MM.1S (cell line): ENCODE measurements around the gene EVA1C.

Source experiments
- DNase-seq: peaks from one replicate; pipeline ENCODE4 v3.0.0-alpha.2; 2015
- H2AFZ ChIP-seq: fragments of 300-600 bp; sonication (generic); 2 replicates; pipeline ENCODE4 v1.6.0; 2016; ENCODE audit warnings: antibody characterized with exemption, low read length
- H3F3A ChIP-seq: fragments of 300-600 bp; sonication (generic); 2 replicates; pipeline ENCODE4 v1.6.1; 2016; ENCODE audit warnings: mild to moderate bottlenecking, antibody characterized with exemption, low read length, moderate library complexity, mixed read lengths; ENCODE audit not compliant: insufficient read depth
- H3K27ac ChIP-seq: fragments of 300-600 bp; sonication (generic); 2 replicates; pipeline ENCODE4 v1.5.1; 2016; ENCODE audit warnings: mild to moderate bottlenecking, low read length
- H3K27me3 ChIP-seq: fragments of 300-600 bp; sonication (generic); replicated peaks from 2 replicates; pipeline ENCODE4 v1.6.0; 2016; ENCODE audit warnings: low read length; ENCODE audit not compliant: insufficient read depth
- H3K36me3 ChIP-seq: fragments of 300-600 bp; sonication (generic); replicated peaks from 2 replicates; pipeline ENCODE4 v1.6.1; 2016; ENCODE audit warnings: mild to moderate bottlenecking, low read length, mixed read lengths; ENCODE audit not compliant: insufficient read depth
- H3K4me1 ChIP-seq: fragments of 300-600 bp; sonication (generic); 2 replicates; pipeline ENCODE4 v1.6.1; 2016; ENCODE audit warnings: low read length, mixed read lengths
- H3K4me2 ChIP-seq: fragments of 300-600 bp; sonication (generic); 2 replicates; pipeline ENCODE4 v1.6.0; 2016; ENCODE audit warnings: low read depth, low read length
- H3K4me3 ChIP-seq: fragments of 300-600 bp; sonication (generic); 2 replicates; pipeline ENCODE4 v1.5.1; 2016; ENCODE audit warnings: low read length, mixed read lengths
- H3K79me2 ChIP-seq: fragments of 300-600 bp; sonication (generic); 2 replicates; pipeline ENCODE4 v1.6.1; 2016; ENCODE audit warnings: mixed run types, low read length, mixed read lengths
- H3K9ac ChIP-seq: fragments of 300-600 bp; sonication (generic); 2 replicates; pipeline ENCODE4 v1.6.1; 2016; ENCODE audit warnings: low read length, mixed read lengths
- H3K9me2 ChIP-seq: fragments of 300-600 bp; sonication (generic); replicated peaks from 2 replicates; pipeline ENCODE4 v1.6.1; 2016; ENCODE audit warnings: mild to moderate bottlenecking, low read length, mixed read lengths; ENCODE audit not compliant: insufficient read depth
- H3K9me3 ChIP-seq: fragments of 300-600 bp; sonication (generic); replicated peaks from 2 replicates; pipeline ENCODE4 v1.6.1; 2016; ENCODE audit warnings: mild to moderate bottlenecking, low read length, mixed read lengths; ENCODE audit not compliant: insufficient read depth
- H4K20me1 ChIP-seq: fragments of 300-600 bp; sonication (generic); 2 replicates; pipeline ENCODE4 v1.6.1; 2016; ENCODE audit warnings: mild to moderate bottlenecking, low read length, moderate library complexity, mixed read lengths; ENCODE audit not compliant: insufficient read depth
- EZH2 ChIP-seq: fragments of 300-600 bp; sonication (generic); optimal IDR thresholded peaks from 2 replicates; pipeline ENCODE3; 2017; ENCODE audit warnings: low read depth, mild to moderate bottlenecking, antibody characterized with exemption, low read length, mixed read lengths
- EZH2phosphoT487 ChIP-seq: fragments of 300-600 bp; sonication (generic); IDR thresholded peaks from 2 replicates; pipeline ENCODE4 v1.6.1; 2018; ENCODE audit warnings: antibody characterized with exemption, low read length
- TF ChIP-seq, protein P1 (sequence below): fragments of 300-600 bp; sonication (generic); IDR thresholded peaks from 2 replicates; pipeline ENCODE4 v1.5.1; 2016; ENCODE audit warnings: antibody characterized with exemption, low read length, mixed read lengths

Gene EVA1C

DNA sequence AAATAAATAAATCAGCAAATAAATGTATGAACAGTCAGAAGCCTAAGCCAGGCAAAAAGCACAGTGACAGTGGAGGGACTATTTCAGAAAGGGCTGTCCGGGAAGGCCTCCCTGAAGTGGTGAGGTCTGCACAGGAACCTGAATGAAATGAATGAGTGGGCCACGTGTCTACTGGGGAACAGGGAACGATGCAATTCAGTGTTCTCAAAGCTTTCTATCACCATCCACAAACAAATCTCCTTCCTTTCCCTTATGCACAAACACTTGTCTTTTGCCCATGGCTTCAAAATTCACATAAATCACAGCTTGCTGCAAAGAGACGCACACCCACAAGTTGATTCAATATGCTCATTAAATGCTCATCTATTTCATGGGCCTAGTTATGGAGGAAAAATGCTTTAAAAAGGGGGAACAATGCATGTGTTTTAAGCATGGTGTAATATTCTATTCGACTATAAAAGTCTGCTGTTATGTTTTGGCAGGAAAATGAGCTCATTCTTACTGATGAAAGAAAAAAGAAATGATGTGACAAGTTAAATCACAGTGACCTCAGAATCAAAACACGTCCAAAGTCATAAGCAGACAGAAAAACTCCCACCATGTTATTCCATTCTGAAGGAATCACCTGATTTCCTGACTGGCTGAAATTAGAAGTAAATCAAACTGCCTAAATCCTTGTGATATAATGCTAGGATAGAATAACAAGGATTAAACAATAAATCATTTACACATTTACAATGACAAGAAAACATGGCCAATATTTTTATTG lies 41.3 kb upstream of the EVA1C start:
- Histone ChIP-seq H3K79me2 (peaks cover 19% of the 10 kb centered on the region), H3K4me2 (no peak overlapping the region), H3K4me3 (no peak overlapping the region), H3K4me1 (no peaks in the 10 kb centered on the region), H3K27ac (no peak overlapping the region), H3K36me3 (peaks cover 35% of the 10 kb centered on the region; the same call in 1 of the 2 replicates), H3K9me3 (no peaks in the 10 kb centered on the region), H3F3A (no peaks in the 10 kb centered on the region), H3K27me3 (no peaks in the 10 kb centered on the region), H2AFZ (no peak overlapping the region), H3K9ac (no peak overlapping the region), H4K20me1 (no peaks in the 10 kb centered on the region), H3K9me2 (no peaks in the 10 kb centered on the region)
- no peak for DNase-seq
- TF ChIP-seq, protein P1, sequence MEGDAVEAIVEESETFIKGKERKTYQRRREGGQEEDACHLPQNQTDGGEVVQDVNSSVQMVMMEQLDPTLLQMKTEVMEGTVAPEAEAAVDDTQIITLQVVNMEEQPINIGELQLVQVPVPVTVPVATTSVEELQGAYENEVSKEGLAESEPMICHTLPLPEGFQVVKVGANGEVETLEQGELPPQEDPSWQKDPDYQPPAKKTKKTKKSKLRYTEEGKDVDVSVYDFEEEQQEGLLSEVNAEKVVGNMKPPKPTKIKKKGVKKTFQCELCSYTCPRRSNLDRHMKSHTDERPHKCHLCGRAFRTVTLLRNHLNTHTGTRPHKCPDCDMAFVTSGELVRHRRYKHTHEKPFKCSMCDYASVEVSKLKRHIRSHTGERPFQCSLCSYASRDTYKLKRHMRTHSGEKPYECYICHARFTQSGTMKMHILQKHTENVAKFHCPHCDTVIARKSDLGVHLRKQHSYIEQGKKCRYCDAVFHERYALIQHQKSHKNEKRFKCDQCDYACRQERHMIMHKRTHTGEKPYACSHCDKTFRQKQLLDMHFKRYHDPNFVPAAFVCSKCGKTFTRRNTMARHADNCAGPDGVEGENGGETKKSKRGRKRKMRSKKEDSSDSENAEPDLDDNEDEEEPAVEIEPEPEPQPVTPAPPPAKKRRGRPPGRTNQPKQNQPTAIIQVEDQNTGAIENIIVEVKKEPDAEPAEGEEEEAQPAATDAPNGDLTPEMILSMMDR: no peak
- TF ChIP-seq EZH2: no peak

DNA sequence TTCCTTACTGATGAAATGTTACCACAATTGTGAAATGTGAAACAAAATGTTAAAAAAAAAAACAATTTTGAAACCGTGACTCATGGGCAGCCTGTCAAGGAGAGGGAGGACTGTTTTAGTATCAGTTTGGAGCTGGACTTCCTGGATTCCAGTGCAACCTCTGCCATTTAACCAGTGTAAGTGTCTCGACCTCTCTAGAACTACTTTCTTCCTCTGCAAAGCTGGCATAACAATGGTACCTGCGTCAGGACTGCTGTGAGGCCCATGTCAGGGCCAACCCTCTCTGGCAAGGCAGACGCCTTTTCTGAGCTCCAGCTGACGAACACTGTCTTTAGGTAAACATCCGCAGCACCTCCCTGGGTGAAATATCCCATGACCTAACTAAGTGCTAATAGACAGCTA lies 40.6 kb upstream of the EVA1C start:
- no peak for DNase-seq
- peaks cover 20% of the 10 kb centered on the region for H3K79me2 ChIP-seq

DNA sequence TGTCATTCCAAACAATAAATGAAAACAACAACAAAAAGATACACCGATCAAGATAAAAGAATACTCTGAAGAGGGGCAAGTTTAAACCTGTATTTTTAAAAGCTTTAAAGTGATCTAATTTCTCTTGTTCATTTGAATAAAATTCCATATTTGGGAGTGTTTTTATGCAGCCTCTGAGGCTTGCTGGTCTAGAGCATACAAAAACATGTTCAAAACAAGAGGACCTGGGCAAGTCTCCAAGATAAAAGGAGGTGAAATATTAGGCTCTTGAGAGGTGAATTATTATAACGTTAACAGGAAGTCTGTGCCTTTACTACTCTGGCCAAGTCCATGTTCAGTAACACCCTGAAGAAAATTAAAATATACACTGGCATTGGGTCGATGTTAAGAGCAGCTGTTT lies 39.8 kb upstream of the EVA1C start:
- H3K79me2 ChIP-seq: peaks cover 27% of the 10 kb centered on the region
- H3K4me2 ChIP-seq: no peak overlapping the region
- no peak for TF ChIP-seq EZH2
- TF ChIP-seq, protein P1: no peak
- TF ChIP-seq EZH2phosphoT487: no peak
- peaks cover 31% of the 10 kb centered on the region; the same call in 1 of the 2 replicates for H3K36me3 ChIP-seq
- H3K9me3 ChIP-seq: no peaks in the 10 kb centered on the region
- H3K9ac ChIP-seq: no peak overlapping the region
- no peak overlapping the region for H3K27ac ChIP-seq
- H3K4me1 ChIP-seq: no peaks in the 10 kb centered on the region
- H3F3A ChIP-seq: no peaks in the 10 kb centered on the region
- no peak overlapping the region for H3K4me3 ChIP-seq
- no peaks in the 10 kb centered on the region for H3K27me3 ChIP-seq
- no peak for DNase-seq
- H2AFZ ChIP-seq: no peak overlapping the region
- no peaks in the 10 kb centered on the region for H4K20me1 ChIP-seq
- no peaks in the 10 kb centered on the region for H3K9me2 ChIP-seq

More for the DNA sequence above, 40.6 kb upstream of the EVA1C start:
- no peak overlapping the region for H2AFZ ChIP-seq
- no peaks in the 10 kb centered on the region for H3K9me3 ChIP-seq
- no peaks in the 10 kb centered on the region for H4K20me1 ChIP-seq
- H3K4me2 ChIP-seq: no peak overlapping the region
- no peak overlapping the region for H3K27ac ChIP-seq
- H3K27me3 ChIP-seq: no peaks in the 10 kb centered on the region
- H3F3A ChIP-seq: no peaks in the 10 kb centered on the region
- peaks cover 31% of the 10 kb centered on the region; the same call in 1 of the 2 replicates for H3K36me3 ChIP-seq
- H3K9me2 ChIP-seq: no peaks in the 10 kb centered on the region
- TF ChIP-seq EZH2phosphoT487: no peak
- TF ChIP-seq, protein P1: no peak
- TF ChIP-seq EZH2: no peak
- H3K9ac ChIP-seq: no peak overlapping the region
- no peaks in the 10 kb centered on the region for H3K4me1 ChIP-seq
- no peak overlapping the region for H3K4me3 ChIP-seq
